HG03575 (cell line): ENCODE results near the gene RFPL4A.
"Not testable (repeated sequence)": the region's sequence is repeated elsewhere in the genome, so short reads cannot be mapped to it uniquely, and the experiment has no call there.

ENCODE experiments used
- ATAC-seq: cut with Tn5 transposase; IDR thresholded peaks from one replicate; pipeline ENCODE4 v1.9.1; 2021; ENCODE audit not compliant: unreplicated experiment, insufficient number of reproducible peaks, low FRiP score; ENCODE audit errors: extremely low read depth

The RFPL4A gene

DNA sequence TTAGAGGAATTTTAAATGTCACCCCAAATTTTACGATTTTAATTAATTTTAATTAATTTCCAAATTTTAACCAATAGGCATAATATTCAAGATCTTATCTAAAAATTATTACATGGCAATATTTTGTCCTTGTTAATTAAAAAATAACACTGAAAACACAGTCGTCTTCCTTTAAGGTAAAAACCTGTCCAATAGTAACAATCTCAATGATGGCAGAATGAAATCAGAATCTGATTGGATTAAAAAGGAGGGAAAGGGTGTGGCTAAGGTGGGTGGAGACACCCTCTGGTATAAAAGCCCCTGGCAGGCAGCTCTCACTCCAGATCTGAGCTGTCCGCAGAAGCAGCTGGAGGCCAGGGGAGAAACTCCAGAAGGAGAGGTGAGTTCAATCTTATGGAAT lies at the start of gene RFPL4A:
RFPL4A (plus strand) TSS at position 301 of the 400 bp plus-strand sequence. CDS start 2,704 bp downstream, outside the sequence.
- ATAC-seq, result not testable (repeated sequence)

DNA sequence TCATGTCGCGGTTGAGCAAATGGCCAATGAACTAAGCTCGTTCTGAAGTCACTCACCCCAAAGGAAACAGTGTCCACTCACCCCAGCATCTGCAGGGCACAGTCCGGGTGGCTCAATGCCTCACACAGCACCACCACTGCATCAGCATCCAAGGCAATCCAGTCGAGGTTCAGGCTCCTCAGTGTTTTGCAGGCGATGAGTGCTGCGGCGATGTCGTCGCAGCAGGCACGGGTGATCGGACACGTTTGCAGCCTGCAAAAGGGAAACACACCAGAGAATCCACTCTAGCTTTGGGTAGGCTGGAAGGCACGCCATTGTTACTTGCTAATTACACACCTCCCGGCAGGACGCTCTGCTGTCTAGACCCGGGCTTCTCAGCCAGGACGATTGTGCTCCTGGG lies 47.2 kb upstream of the RFPL4A start:
- ATAC-seq, result no peak

DNA sequence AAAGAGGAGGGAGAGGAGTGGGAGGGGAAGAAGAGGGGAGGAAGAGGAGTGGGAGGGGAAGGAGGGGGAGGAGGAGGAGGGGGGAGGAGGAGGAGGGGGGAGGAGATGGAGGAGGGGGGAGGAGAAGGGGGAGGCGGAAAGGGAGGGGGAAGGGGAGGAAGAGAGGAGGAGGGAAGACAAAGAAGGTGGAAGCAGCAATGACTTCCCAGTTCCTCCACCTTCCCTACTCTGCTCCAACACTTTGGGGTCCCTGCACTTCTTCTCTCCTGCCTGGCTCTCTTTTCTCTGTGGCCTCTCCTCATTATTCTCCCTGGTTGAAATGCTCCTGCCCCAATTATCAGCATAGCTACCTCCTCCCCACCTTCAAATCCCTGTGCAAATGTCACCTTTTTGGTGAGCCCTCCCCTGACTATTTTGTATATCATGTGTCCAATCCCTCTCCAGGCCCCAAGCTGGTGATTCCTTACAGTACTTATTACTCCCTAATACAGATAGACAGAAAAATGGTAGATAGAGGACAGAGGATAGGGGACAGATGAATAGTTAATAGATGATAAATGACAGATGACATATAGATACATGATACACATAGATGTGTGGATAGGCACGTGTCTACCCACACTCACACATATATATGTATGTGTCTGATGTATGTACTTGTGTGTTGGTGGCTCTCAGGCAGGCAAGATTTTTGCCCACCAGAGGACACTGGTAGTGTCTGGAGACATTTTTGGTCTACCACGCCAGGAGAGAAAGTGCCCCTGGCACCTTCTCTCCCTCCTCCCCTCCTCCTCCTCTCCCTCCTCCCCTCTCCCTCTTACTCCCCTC lies 45.9 kb upstream of the RFPL4A start:
- ATAC-seq, result no peak

DNA sequence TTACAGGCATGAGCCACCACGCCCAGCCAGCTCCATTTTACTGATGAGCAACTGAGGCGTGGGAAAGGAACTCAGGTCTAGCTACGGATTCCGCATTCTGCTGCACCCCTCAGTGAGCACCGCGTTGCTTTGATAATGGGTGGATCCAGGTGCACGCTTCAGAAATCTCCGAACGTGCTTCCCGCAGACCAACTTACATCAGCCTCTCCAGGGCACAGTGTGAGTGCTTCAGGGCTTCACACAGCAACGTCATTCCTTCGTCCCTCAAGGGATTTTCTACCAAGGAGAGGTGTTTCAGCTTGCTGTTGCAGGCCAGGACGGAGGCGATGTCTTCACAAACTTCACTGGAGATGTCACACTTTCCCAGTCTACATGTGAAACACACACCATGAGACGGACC lies 42.4 kb upstream of the RFPL4A start:
- no peak for ATAC-seq

DNA sequence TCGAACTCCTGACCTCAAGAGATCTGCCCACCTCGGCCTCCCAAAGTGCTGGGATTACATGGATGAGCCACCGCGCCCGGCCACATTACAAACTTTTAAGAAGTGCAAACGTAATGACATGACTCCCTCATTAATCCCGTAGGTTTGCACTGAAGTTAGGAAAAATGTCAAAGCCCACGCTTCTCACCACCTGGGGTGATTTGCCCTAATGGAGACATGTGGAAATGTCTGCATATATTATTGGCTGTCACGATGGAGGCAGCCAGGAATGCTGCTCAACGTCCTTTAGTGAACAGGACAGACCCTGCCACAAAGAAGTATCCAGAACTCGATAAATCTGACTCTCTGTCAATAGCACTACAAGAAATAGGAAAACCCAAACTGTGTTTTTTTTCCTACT lies 41.6 kb upstream of the RFPL4A start:
- no peak for ATAC-seq

DNA sequence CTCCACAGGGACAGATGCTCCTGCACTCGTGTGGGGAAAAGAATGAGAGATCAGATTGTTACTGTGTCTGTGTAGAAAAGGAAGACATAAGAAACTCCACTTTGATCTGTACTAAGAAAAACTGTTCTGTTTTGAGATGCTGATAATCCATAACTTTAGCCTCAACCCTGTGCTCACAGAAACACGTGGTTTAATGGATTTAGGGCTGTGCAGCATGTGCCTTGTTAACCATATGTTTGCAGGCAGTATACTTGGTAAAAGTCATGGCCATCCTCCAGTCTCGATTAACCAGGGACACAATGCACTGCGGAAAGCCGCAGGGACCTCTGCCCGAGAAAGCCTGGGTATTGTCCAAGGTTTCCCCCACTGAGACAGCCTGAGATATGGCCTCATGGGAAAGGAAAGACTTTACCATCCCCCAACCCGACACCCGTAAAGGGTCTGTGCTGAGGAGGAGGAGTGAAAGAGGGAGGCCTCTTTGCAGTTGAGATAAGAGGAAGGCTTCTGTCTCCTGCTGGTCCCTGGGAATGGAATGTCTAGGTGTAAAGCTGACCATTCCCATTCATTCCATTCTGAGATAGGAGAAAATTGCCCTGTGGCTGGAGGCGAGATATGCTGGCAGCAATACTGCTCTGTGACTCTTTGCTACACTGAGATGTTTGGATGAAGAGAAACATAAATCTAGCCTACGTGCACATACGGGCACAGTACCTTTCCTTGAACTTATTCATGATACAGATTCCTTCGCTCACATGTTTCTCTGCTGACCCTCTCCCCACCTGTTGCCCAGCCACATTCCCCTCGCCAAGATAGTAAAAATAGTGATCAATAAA lies 40.8 kb upstream of the RFPL4A start:
- not testable (repeated sequence) for ATAC-seq

DNA sequence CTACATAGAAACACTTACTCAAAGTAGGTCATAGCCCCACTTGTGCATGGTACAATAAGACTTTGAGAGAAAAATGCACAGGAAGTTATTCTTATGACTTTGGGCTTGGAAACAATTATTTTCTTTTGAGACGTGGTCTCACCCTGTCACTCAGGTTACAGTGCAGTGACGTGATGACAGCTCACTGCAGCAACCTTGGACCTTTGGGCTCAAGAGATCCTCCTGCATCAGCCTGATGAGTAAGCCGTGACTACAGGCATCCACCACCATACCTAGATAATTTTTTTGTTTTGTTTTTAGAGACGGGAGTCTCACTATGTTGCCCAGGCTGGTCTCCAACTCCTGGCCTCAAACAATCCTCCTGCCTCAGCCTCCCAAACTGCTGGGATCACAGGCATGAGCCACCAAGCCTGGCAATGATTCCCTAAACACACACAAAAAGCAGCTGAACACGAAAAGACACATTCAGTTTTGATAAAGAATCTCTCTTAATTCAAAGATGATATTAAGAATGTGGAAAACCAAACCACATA lies 38.6 kb upstream of the RFPL4A start:
- ATAC-seq, result no peak

DNA sequence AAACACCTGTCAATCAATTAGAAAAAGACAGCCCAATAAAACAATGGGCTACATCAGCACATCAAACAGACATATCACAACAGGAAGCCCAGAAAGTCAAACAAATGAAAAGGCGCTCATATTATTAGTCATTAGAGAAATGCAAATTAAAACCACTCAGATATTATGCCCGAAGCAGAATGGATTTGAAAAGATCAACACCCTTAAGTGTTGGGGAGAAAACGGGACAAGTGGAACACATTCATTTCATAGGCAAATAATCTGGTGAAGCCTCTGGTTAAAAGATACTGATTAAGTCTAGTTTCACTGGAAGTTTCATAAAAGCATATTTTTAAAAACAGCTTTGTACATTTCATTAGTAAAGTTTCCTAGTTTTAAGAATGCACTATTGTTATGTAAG lies 38.1 kb upstream of the RFPL4A start:
- no peak for ATAC-seq

DNA sequence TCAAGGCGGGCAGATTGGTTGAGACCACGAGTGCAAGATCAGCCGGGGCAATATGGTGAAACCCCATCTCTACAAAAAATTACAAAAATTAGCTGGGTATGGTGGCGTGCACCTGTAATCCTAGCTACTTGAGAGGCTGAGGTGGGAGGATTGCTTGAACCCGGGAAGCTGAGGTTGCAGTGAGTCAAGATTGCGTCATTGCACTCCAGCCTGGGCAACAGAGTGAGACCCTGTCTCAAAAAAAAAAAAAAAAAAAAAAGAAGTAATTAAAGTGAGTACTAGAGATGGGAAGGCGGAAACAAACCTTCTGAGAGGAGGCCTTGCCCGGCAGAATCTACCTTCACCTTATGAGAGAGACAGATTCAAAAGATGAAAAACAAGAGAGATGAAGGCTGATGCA lies 35.4 kb upstream of the RFPL4A start:
- no peak for ATAC-seq

DNA sequence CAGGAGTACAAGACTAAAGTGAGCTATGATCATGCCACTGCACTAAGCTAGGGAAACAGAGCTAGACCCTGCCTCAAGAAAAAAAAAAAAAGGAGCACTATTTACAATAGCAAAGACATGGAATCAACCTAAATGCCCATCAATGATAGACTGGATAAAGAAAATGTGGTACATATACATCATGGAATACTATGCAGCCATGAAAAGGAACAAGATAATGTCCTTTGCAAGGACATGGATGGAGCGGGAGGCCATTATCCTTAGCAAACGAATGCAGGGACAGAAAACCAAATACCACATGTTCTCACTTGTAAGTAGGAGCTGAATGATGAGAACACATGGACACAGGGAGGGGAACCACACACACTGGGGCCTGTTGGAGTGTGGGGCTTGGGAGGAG lies 28.5 kb upstream of the RFPL4A start:
- ATAC-seq, result not testable (repeated sequence)

DNA sequence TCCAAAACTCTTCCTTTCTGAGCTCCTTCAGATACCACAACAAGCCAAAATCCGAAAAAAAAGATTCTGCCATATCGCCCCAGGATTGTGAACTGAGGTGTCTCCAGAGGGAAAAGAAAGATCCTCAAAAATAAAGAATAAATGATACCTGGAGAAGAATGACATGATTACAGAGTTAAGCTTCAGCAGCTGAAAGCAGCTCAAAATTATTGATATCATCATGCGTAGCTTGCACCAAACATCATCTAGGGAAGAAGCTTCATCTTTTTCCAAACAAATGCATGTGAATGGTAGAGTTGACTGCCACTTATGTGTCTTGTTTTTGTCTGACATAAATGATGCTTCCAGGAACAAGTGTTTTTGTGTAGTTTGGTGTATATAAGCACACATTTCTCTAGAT lies 20.6 kb upstream of the RFPL4A start, which contains the start of gene NLRP9:
NLRP9 (minus strand) TSS at position 101 of the 400 bp plus-strand sequence; CDS start at position 73, 28 bp downstream.
- ATAC-seq, result no peak

DNA sequence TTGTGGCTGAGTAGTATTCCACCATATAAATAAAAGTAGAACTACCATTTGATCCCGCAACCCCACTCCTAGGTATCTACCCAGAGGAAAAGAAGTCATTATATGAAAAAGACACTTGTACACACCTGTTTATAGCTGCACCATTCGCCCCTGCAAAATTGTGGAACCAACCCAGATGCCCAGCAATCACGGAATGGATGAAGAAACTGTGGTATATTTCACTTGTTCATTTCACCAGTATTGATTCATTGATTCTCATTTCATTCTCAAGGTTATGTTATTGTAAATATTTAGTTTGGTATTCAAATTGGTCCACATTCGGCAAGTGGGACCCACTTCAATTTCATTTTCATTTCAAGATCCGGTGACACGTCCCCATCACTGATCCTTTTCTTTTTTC lies 8.2 kb upstream of the RFPL4A start:
- no peak for ATAC-seq

DNA sequence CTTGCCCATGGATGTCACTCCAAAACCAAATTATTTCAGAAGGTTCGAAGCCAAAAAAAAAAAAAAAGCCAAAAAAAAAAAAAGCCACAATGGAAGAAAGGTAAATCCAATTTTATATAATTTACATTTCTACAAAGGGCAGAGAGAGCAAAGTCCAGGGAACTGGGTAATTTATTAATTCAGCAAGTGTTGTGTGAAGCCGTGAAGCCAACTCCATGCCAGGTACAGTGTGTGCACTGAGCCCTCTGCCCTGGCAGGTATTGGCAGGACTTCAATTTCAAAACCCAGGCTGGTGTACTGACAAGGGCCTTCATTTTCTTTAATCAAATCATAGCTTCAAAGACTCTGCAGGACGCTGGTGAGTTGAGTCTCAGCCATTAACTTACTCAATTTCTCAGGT lies 5.5 kb upstream of the RFPL4A start:
- ATAC-seq, result no peak

DNA sequence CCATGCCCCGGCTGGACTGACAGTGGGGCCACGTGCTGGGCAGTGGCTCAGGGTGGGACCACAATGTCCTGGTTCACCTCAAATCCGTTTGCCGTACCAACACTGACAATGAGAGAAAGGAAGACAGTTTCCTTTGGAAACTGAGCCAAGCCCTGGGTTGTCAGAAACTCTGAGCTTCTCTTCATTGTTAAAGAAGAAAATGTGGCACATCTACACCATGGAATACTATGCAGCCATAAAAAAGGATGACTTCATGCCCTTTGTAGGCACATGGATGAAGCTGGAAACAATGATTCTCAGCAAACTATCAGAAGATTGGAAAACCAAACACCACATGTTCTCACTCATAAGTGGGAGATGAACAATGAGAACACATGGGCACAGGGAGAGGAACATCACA lies 2.1 kb upstream of the RFPL4A start:
- not testable (repeated sequence) for ATAC-seq

DNA sequence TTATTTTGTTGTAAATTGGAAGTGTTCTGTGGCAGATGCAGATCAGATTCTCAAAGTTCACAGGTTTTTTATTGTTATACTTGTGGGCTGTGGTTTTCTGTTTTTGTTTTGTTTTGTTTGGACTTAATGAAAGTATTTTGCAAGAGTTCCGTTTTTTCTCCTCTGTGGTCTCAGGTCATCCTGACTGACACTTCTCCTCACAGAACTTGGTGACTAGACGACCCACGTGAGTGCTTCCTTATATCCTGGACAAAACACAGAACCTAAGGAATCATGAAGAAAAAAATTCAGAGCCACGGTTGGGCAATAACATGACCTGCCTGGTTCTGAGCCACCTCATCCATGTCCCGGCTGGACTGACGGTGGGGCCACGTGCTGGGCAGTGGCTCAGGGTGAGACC lies 7.6 kb downstream of the RFPL4A start:
- ATAC-seq, result no peak

DNA sequence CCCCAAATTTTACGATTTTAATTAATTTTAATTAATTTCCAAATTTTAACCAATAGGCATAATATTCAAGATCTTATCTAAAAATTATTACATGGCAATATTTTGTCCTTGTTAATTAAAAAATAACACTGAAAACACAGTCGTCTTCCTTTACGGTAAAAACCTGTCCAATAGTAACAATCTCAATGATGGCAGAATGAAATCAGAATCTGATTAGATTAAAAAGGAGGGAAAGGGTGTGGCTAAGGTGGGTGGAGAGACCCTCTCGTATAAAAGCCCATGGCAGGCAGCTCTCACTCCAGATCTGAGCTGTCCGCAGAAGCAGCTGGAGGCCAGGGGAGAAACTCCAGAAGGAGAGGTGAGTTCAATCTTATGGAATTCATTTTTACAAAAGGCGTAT lies 9.9 kb downstream of the RFPL4A start, which contains the start of gene RFPL4AL1:
RFPL4AL1 (plus strand) TSS at position 301 of the 400 bp plus-strand sequence. CDS start 2,687 bp downstream, outside the sequence.
- ATAC-seq, result not testable (repeated sequence)

DNA sequence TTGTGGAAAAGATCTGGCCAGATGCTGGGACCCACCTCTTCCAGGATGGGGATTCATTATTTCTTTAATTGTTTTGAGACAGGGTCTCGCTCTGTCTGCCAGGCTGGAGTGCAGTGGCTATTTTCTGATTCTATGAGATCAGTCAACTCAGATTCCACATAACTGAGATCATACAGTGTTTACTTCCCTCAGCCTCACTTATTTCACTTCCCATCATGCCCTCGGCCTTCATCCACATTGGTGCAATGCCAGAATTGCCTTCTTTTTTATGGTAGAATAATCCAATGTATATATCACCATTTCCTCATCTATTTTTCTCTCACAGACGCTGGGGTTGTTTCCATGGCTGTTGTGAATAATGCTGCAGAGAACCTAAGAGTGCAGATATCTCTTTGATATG lies 10.7 kb downstream of the RFPL4A start:
- ATAC-seq, result not testable (repeated sequence)

DNA sequence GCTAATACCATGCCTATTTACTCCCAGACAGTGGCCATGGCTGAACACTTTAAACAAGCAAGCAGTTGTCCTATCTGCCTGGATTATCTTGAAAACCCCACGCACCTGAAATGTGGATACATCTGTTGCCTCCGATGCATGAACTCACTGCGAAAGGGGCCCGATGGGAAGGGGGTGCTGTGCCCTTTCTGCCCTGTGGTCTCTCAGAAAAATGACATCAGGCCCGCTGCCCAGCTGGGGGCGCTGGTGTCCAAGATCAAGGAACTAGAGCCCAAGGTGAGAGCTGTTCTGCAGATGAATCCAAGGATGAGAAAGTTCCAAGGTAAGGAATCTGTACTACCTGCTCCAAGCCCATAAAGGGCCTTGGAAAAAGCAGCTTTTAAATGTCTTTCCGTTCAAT lies 18.6 kb downstream of the RFPL4A start:
- ATAC-seq, result no peak

DNA sequence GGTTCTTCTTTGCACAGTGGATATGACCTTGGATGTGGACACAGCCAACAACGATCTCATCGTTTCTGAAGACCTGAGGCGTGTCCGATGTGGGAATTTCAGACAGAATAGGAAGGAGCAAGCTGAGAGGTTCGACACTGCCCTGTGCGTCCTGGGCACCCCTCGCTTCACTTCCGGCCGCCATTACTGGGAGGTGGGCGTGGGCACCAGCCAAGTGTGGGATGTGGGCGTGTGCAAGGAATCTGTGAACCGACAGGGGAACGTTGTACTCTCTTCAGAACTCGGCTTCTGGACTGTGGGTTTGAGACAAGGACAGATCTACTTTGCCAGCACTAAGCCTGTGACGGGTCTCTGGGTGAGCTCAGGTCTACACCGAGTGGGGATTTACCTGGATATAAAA lies 19.4 kb downstream of the RFPL4A start:
- no peak for ATAC-seq

DNA sequence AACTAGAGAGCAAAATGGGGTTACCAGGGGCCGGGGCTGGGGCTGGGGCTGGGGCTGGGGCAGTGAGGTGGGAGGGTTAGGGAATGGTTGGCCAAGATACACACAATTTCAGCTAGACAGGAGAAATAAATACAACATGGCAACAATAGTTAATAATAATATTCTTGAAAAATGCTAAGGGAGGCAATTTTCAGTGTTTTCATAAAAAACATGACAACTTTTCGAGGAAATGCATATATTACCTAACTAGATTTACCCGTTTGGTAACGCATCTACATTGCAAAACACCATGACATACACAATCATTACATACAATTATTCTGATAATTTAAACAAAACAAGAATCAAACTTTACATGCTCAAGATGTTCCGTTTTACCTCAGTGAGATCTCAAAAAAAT lies 22.2 kb downstream of the RFPL4A start:
- ATAC-seq, result no peak
